ENCODE data around the gene ATXN3.

- TF ChIP-seq POLR2A (IDR thresholded peaks at IDR 0.05) (no peak), CTCF (IDR thresholded peaks at IDR 0.05 in 4 of 5, conservative IDR thresholded peaks at IDR 0.05 in 1 of 5) (no peak)
Observed at GRCh38 chr14:92153581-92153980, 47.2 kb upstream of the ATXN3 start.

All from gastrocnemius medialis (tissue), 4 donors.